ENCODE measurements around the gene RNF213.

- no peak for TF ChIP-seq POLR2A (IDR thresholded peaks at IDR 0.05)
- TF ChIP-seq, protein P1, sequence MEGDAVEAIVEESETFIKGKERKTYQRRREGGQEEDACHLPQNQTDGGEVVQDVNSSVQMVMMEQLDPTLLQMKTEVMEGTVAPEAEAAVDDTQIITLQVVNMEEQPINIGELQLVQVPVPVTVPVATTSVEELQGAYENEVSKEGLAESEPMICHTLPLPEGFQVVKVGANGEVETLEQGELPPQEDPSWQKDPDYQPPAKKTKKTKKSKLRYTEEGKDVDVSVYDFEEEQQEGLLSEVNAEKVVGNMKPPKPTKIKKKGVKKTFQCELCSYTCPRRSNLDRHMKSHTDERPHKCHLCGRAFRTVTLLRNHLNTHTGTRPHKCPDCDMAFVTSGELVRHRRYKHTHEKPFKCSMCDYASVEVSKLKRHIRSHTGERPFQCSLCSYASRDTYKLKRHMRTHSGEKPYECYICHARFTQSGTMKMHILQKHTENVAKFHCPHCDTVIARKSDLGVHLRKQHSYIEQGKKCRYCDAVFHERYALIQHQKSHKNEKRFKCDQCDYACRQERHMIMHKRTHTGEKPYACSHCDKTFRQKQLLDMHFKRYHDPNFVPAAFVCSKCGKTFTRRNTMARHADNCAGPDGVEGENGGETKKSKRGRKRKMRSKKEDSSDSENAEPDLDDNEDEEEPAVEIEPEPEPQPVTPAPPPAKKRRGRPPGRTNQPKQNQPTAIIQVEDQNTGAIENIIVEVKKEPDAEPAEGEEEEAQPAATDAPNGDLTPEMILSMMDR (IDR thresholded peaks at IDR 0.05): no peak
- no peak for TF ChIP-seq EP300 (IDR thresholded peaks at IDR 0.05)
These were observed 78.5 kb downstream of the RNF213 start for GRCh38 chr17:80339118-80339517.
